WTC11 (cell line): ENCODE measurements around the gene PLEKHO2.
A peak's percentile ranks its signal among the peaks of the same experiment; 100 is the strongest.

Experiments
- ATF1 ChIP-seq: sonication (generic); formaldehyde crosslinking; IDR thresholded peaks from 2 replicates; pipeline ENCODE4 v1.8.1; 2023; ENCODE audit warnings: mild to moderate bottlenecking, moderate library complexity, missing genetic modification reagents
- CREB1 ChIP-seq: sonication (generic); formaldehyde crosslinking; IDR thresholded peaks from 2 replicates; pipeline ENCODE4 v1.8.0; 2023; ENCODE audit warnings: mild to moderate bottlenecking, missing genetic modification reagents
- ELF4 ChIP-seq: sonication (generic); formaldehyde crosslinking; IDR thresholded peaks from 2 replicates; pipeline ENCODE4 v1.8.1; 2022; ENCODE audit warnings: low read depth, mild to moderate bottlenecking, moderate library complexity, missing genetic modification reagents
- KAT7 ChIP-seq: sonication (generic); formaldehyde crosslinking; IDR thresholded peaks from 2 replicates; pipeline ENCODE4 v1.8.1; 2023; ENCODE audit warnings: missing genetic modification reagents, mild to moderate bottlenecking, borderline replicate concordance
- NR2C2 ChIP-seq: sonication (generic); formaldehyde crosslinking; IDR thresholded peaks from 2 replicates; pipeline ENCODE4 v1.8.0; 2022; ENCODE audit warnings: mild to moderate bottlenecking, missing genetic modification reagents
- PRRX2 ChIP-seq: fragments of 250-450 bp; sonication (Bioruptor Pico); IDR thresholded peaks from 2 replicates; pipeline ENCODE4 v1.8.0; 2021; ENCODE audit warnings: mild to moderate bottlenecking
- ZBTB21 ChIP-seq: sonication (generic); formaldehyde crosslinking; IDR thresholded peaks from 2 replicates; pipeline ENCODE4 v1.8.1; 2023; ENCODE audit warnings: mild to moderate bottlenecking, missing genetic modification reagents, borderline replicate concordance
- ZNF416 ChIP-seq: fragments of 250-450 bp; sonication (Bioruptor Pico); IDR thresholded peaks from 2 replicates; pipeline ENCODE4 v1.9.0; 2021; ENCODE audit warnings: mild to moderate bottlenecking, inconsistent platforms
- ZNF423 ChIP-seq: fragments of 250-450 bp; sonication (Bioruptor Pico); IDR thresholded peaks from 2 replicates; pipeline ENCODE4 v2.1.2; 2022; ENCODE audit warnings: mild to moderate bottlenecking, moderate library complexity
- TF ChIP-seq, protein P1 (sequence below): fragments of 200-600 bp; IDR thresholded peaks from 2 replicates; pipeline ENCODE4 v1.8.0; 2022; ENCODE audit warnings: antibody characterized with exemption
- TF ChIP-seq, protein P2 (sequence below): sonication (generic); formaldehyde crosslinking; IDR thresholded peaks from 2 replicates; pipeline ENCODE4 v1.8.1; 2023; ENCODE audit warnings: mild to moderate bottlenecking, moderate library complexity, missing genetic modification reagents
- TF ChIP-seq, protein P3 (sequence below): sonication (generic); formaldehyde crosslinking; IDR thresholded peaks from 2 replicates; pipeline ENCODE4 v1.8.1; 2022; ENCODE audit warnings: mild to moderate bottlenecking, missing genetic modification reagents, moderate library complexity, borderline replicate concordance

DNA sequence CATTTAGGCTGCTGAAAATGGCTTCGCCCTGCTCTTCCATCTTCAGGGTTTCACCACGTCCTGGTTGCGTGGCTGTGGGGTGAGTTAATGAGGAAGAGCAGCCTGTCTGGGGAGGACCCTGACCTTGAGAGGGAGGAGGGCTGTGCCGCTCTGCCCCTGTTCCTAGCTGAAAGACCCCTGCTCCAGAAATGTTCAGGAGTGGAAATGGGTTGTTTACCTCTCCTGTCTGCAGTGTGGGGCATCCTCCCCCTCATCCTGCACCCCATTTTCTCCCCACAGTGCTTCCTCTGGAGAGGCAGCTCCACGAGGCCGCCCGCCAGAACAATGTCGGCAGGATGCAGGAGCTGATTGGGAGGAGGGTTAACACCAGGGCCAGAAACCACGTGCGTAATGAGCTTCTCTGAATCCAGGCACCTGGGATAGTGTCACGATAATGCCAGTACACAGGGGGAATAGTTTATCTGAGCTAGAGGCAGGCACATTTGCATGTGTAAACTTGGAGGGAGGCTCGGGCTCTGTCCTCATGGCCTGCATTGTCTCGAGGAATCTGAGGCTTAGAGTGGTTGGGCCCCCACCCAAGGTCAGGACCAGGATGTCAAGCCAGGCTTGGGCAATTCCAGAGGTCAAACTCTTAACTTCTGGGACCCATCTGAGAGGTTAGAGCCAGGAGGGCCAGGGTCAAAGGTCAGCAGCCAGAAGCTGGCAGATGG lies 74.0 kb downstream of the PLEKHO2 start:
- TF ChIP-seq, protein P1, sequence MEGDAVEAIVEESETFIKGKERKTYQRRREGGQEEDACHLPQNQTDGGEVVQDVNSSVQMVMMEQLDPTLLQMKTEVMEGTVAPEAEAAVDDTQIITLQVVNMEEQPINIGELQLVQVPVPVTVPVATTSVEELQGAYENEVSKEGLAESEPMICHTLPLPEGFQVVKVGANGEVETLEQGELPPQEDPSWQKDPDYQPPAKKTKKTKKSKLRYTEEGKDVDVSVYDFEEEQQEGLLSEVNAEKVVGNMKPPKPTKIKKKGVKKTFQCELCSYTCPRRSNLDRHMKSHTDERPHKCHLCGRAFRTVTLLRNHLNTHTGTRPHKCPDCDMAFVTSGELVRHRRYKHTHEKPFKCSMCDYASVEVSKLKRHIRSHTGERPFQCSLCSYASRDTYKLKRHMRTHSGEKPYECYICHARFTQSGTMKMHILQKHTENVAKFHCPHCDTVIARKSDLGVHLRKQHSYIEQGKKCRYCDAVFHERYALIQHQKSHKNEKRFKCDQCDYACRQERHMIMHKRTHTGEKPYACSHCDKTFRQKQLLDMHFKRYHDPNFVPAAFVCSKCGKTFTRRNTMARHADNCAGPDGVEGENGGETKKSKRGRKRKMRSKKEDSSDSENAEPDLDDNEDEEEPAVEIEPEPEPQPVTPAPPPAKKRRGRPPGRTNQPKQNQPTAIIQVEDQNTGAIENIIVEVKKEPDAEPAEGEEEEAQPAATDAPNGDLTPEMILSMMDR = no peak
- TF ChIP-seq ZNF423 (CRISPR knock-in tag) (no peak), PRRX2 (CRISPR knock-in tag) (no peak), ZBTB21 (CRISPR knock-in tag) (0 out of 2 replicates have a peak, but pooled peaks have one; percentile 26), KAT7 (CRISPR knock-in tag) (no peak), CREB1 (no peak), ATF1 (CRISPR knock-in tag) (no peak), NR2C2 (no peak), ELF4 (no peak), ZNF416 (CRISPR knock-in tag) (no peak)
- TF ChIP-seq, protein P2, sequence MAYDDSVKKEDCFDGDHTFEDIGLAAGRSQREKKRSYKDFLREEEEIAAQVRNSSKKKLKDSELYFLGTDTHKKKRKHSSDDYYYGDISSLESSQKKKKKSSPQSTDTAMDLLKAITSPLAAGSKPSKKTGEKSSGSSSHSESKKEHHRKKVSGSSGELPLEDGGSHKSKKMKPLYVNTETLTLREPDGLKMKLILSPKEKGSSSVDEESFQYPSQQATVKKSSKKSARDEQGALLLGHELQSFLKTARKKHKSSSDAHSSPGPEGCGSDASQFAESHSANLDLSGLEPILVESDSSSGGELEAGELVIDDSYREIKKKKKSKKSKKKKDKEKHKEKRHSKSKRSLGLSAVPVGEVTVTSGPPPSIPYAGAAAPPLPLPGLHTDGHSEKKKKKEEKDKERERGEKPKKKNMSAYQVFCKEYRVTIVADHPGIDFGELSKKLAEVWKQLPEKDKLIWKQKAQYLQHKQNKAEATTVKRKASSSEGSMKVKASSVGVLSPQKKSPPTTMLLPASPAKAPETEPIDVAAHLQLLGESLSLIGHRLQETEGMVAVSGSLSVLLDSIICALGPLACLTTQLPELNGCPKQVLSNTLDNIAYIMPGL = no peak
- TF ChIP-seq, protein P3, sequence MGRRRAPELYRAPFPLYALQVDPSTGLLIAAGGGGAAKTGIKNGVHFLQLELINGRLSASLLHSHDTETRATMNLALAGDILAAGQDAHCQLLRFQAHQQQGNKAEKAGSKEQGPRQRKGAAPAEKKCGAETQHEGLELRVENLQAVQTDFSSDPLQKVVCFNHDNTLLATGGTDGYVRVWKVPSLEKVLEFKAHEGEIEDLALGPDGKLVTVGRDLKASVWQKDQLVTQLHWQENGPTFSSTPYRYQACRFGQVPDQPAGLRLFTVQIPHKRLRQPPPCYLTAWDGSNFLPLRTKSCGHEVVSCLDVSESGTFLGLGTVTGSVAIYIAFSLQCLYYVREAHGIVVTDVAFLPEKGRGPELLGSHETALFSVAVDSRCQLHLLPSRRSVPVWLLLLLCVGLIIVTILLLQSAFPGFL (CRISPR knock-in tag) = no peak
